CD4-positive, alpha-beta T cell (primary cell): Measurements from ENCODE around the gene CITED1. TPM values are rescaled to one million over a fixed set of nuclear protein-coding genes. Genes with fewer than 3 reads are reported as not detected.

Experiments used
- ATAC-seq: fragments of 200-7000 bp; cut with Tn5 transposase; one replicate; pipeline ENCODE4 v1.10.0; 2022; ENCODE audit warnings: mild to moderate bottlenecking; ENCODE audit not compliant: poor library complexity
- CTCF ChIA-PET: fragments of 350-600 bp; sonication (Branson Sonifier 250); formaldehyde crosslinking; loops from one replicate; lab custom pipeline; 2021; ENCODE audit warnings: antibody characterized with exemption, inconsistent platforms; lab: Charles Lee
- POLR2A ChIA-PET: fragments of 350-600 bp; sonication (Branson Sonifier 250); formaldehyde crosslinking; loops from one replicate; lab custom pipeline; 2021; ENCODE audit warnings: antibody characterized with exemption, inconsistent platforms; lab: Charles Lee
- DNase-seq, 14 experiments: peaks; one replicate each; pipeline ENCODE4 v3.0.0-alpha.2; 2013 to 2020; ENCODE audit warnings: mixed read lengths in 2 of 14
- H3K27ac ChIP-seq, 2 donors: one replicate each; pipeline versions ENCODE4 v1.5.1 to v1.7.0; 2013; ENCODE audit warnings: low read length in 2 of 2, low read depth in 1 of 2, mild to moderate bottlenecking in 1 of 2
- H3K27me3 ChIP-seq, 2 experiments: 1 replicate in 1 of 2; 2 replicates in 1 of 2; pipeline versions ENCODE4 v1.6.1 to v1.7.0; 2013; ENCODE audit warnings: low read length in 2 of 2, control low read depth in 1 of 2, mild to moderate bottlenecking in 1 of 2, moderate library complexity in 1 of 2; ENCODE audit not compliant: insufficient read depth in 2 of 2, control insufficient read depth in 1 of 2
- H3K36me3 ChIP-seq: one replicate; pipeline ENCODE4 v1.6.1; 2013; ENCODE audit warnings: low read length, control low read depth; ENCODE audit not compliant: insufficient read depth
- H3K4me1 ChIP-seq: one replicate; pipeline ENCODE4 v1.6.1; 2013; ENCODE audit warnings: low read length, control low read depth; ENCODE audit not compliant: insufficient read depth
- H3K4me3 ChIP-seq: one replicate; pipeline ENCODE4 v1.5.1; 2013; ENCODE audit warnings: mild to moderate bottlenecking, low read length, moderate library complexity
- H3K9me3 ChIP-seq, 2 experiments: 1 replicate in 1 of 2; 2 replicates in 1 of 2; pipeline versions ENCODE4 v1.6.1 to v1.7.0; 2013; ENCODE audit warnings: low read length in 2 of 2, mild to moderate bottlenecking in 2 of 2, control low read depth in 1 of 2, moderate library complexity in 1 of 2; ENCODE audit not compliant: control insufficient read depth in 1 of 2, insufficient read depth in 1 of 2
- H3K27ac Mint-ChIP-seq: one replicate; pipeline ENCODE4 v1.8.0; 2020; ENCODE audit warnings: mixed read lengths
- H3K27me3 Mint-ChIP-seq: one replicate; pipeline ENCODE4 v1.8.0; 2021; ENCODE audit warnings: mixed read lengths
- H3K36me3 Mint-ChIP-seq: one replicate; pipeline ENCODE4 v1.8.0; 2021; ENCODE audit warnings: low read depth, mixed read lengths
- H3K4me1 Mint-ChIP-seq: one replicate; pipeline ENCODE4 v1.8.0; 2021; ENCODE audit warnings: low read depth, mixed read lengths
- H3K4me3 Mint-ChIP-seq: one replicate; pipeline ENCODE4 v1.8.0; 2020; ENCODE audit warnings: mild to moderate bottlenecking, mixed read lengths
- H3K9me3 Mint-ChIP-seq: one replicate; pipeline ENCODE4 v1.8.0; 2020; ENCODE audit warnings: mixed read lengths
- CTCF ChIP-seq: fragments of 200-600 bp; IDR thresholded peaks from one replicate; pipeline ENCODE4 v1.8.0; 2022; ENCODE audit warnings: antibody characterized with exemption, mild to moderate bottlenecking
- intact Hi-C, 2 experiments: fragments of 100-400 bp; cut with DNase I in 1 of 2; cut with micrococcal nuclease in 1 of 2; formaldehyde crosslinking; loops; one replicate each; pipeline versions ENCODE4 v1.15.1 to v1.9.0; 2023 to 2025; cut with DNase I, micrococcal nuclease
- total RNA-seq, 174 experiments: library from RNA in 2 of 174; stranded (reverse) in 2 of 174; gene quantifications; one replicate each; pipeline ENCODE4 v1.2.3 and lab custom pipeline; 2021 to 2026

The CITED1 gene
- total RNA-seq, 2 experiments from 2014 or later, result 0.52 TPM; not detected in 1

GRCh38 chrX:72295745-72296144 is 10.0 kb downstream of the CITED1 start:
- no peak overlapping the region for H3K27ac Mint-ChIP-seq
- no peaks in the 10 kb centered on the region for H3K36me3 Mint-ChIP-seq
- H3K9me3 ChIP-seq, result no peaks in the 10 kb centered on the region
- peaks cover 0 to 2% of the 10 kb centered on the region in 2 experiments for H3K27me3 ChIP-seq
- intact Hi-C loops, result no loop called here
- H3K27ac ChIP-seq, result no peak overlapping the region
- H3K27me3 Mint-ChIP-seq, result peaks cover 49% of the 10 kb centered on the region
- no peak for TF ChIP-seq CTCF
- H3K4me3 Mint-ChIP-seq, result no peak overlapping the region
- ChIA-PET POLR2A (no interaction called here), CTCF (no interaction called here)
- DNase-seq, result no peak
- H3K9me3 Mint-ChIP-seq, result no peaks in the 10 kb centered on the region
- H3K4me3 ChIP-seq, result no peak overlapping the region
- H3K4me1 Mint-ChIP-seq, result no peaks in the 10 kb centered on the region
- no peaks in the 10 kb centered on the region for H3K4me1 ChIP-seq
- ATAC-seq, result no peak
- no peaks in the 10 kb centered on the region for H3K36me3 ChIP-seq

- H3K27ac Mint-ChIP-seq, result no peak overlapping the region
- Histone ChIP-seq H3K9me3 (no peaks in the 10 kb centered on the region), H3K27ac (no peak overlapping the region), H3K4me3 (no peak overlapping the region), H3K4me1 (no peaks in the 10 kb centered on the region), H3K36me3 (no peaks in the 10 kb centered on the region), H3K27me3 (peaks cover 0 to 2% of the 10 kb centered on the region in 2 experiments)
- H3K9me3 Mint-ChIP-seq, result peaks cover 3% of the 10 kb centered on the region
- no peak overlapping the region for H3K4me3 Mint-ChIP-seq
- H3K36me3 Mint-ChIP-seq, result no peaks in the 10 kb centered on the region
- no peaks in the 10 kb centered on the region for H3K4me1 Mint-ChIP-seq
- TF ChIP-seq CTCF, result no peak
- CTCF ChIA-PET, result no interaction called here
- POLR2A ChIA-PET, result no interaction called here
- intact Hi-C loops, result no loop called here
- no peak for DNase-seq
- H3K27me3 Mint-ChIP-seq, result peaks cover 49% of the 10 kb centered on the region
- ATAC-seq, result no peak
Observed at GRCh38 chrX:72294497-72294896, 11.2 kb downstream of the CITED1 start.

GRCh38 chrX:72282302-72282701 is 23.4 kb downstream of the CITED1 start:
- no peaks in the 10 kb centered on the region for H3K36me3 Mint-ChIP-seq
- intact Hi-C loops, result no loop called here
- CTCF ChIA-PET, result no interaction called here

More at GRCh38 chrX:72282302-72282701, 23.4 kb downstream of the CITED1 start:
- H3K27me3 ChIP-seq, result no peaks in the 10 kb centered on the region
- H3K9me3 ChIP-seq, result no peaks in the 10 kb centered on the region
- no peaks in the 10 kb centered on the region for H3K9me3 Mint-ChIP-seq
- peaks cover 5% of the 10 kb centered on the region for H3K27me3 Mint-ChIP-seq
- no peak for ATAC-seq
- H3K36me3 ChIP-seq, result no peaks in the 10 kb centered on the region
- H3K4me1 ChIP-seq, result no peaks in the 10 kb centered on the region
- no peak overlapping the region for H3K4me3 ChIP-seq
- no peak for TF ChIP-seq CTCF
- DNase-seq, result no peak
- H3K27ac Mint-ChIP-seq, result no peak overlapping the region
- H3K4me1 Mint-ChIP-seq, result no peaks in the 10 kb centered on the region
- no peak overlapping the region for H3K27ac ChIP-seq
- POLR2A ChIA-PET, result no interaction called here
- no peak overlapping the region for H3K4me3 Mint-ChIP-seq
